ENCODE measurements around the gene ATP6V1C2.

The ATP6V1C2 gene

DNA sequence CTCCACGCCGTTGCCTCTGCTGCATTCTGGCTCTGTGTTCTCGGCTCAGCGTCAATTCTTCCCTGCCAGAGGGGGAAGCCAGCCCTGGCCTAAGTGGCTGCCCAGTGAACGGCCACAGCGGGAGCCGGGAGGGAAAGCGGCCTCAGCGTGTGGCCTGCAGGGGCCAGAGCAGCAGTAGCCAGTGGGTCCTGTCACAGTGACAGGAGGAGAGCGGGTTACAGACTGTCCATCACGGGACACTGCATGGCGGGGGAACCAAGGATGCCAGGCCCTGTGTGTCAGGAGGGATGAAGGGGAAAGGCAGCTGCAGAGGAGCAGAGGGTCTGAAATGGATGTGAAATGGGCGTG lies 51.4 kb downstream of the ATP6V1C2 start:
- Histone ChIP-seq H3K36me3 (ENCODE audit: control insufficient read depth, low read depth, low read length) (no peaks in the 10 kb centered on the region), H3K27me3 (ENCODE audit: control insufficient read depth, insufficient read depth, low read length) (no peaks in the 10 kb centered on the region), H3K9me3 (ENCODE audit: control insufficient read depth, low read depth, low read length) (no peaks in the 10 kb centered on the region), H3K9ac (ENCODE audit: low read length) (no peak overlapping the region), H3K4me3 (ENCODE audit: low read length) (no peak overlapping the region), H3K27ac (ENCODE audit: low read length) (no peak overlapping the region), H3K4me1 (ENCODE audit: control insufficient read depth, low read depth, low read length) (no peaks in the 10 kb centered on the region)

DNA sequence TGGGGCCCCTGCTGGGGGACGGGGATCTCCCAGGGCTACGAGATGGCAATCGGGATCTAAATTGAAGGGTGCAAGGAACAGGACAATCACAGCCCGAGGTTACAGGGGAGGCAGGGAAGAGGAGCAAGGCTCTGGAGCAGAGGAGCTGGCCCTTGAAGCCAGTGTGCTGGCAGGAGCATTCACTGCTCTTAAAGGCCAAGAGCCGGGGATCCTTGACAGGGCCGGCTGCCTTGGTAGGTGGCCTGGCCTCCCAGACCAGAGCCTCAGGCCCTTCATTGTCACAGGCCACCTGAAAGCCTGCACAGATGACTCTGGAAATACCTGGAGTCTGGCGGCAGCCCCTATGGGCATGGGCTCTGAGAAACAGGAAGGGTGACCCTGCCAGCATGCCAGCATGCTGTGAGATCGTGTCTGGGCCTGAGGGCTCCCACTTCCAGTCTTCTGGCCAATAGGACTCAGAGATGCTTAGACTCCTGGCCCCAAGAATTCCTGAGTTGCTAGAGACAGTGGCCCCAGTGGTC lies 52.5 kb downstream of the ATP6V1C2 start:
- Histone ChIP-seq H3K4me1 (ENCODE audit: control insufficient read depth, low read depth, low read length) (no peaks in the 10 kb centered on the region), H3K27me3 (ENCODE audit: control insufficient read depth, insufficient read depth, low read length) (no peaks in the 10 kb centered on the region), H3K9ac (ENCODE audit: low read length) (no peak overlapping the region), H3K27ac (ENCODE audit: low read length) (no peak overlapping the region), H3K9me3 (ENCODE audit: control insufficient read depth, low read depth, low read length) (no peaks in the 10 kb centered on the region), H3K4me3 (ENCODE audit: low read length) (no peak overlapping the region), H3K36me3 (ENCODE audit: control insufficient read depth, low read depth, low read length) (peaks cover 7% of the 10 kb centered on the region)

DNA sequence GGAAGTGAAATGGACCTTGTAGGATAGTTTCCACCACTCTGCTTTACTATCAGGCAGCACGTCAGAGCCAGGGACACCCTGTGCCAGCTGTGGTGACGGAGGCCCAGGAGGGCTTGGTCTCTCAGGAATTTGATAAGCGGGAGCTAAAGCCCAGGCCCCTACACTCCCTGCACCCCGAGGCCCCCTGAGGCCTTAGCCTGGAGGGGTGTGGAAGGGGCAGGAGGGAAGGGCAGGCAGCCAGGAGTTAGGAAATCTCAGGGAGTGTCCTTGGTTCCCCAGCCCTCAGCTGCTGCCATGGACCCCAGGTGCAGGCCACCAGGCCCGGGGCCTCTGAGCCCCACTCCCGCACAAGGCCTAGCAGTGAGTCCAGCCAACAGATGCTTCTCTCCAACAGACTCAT lies 53.0 kb downstream of the ATP6V1C2 start:
- Histone ChIP-seq H3K9ac (ENCODE audit: low read length) (no peak overlapping the region), H3K4me3 (ENCODE audit: low read length) (no peak overlapping the region), H3K4me1 (ENCODE audit: control insufficient read depth, low read depth, low read length) (no peaks in the 10 kb centered on the region), H3K27me3 (ENCODE audit: control insufficient read depth, insufficient read depth, low read length) (no peaks in the 10 kb centered on the region), H3K27ac (ENCODE audit: low read length) (no peak overlapping the region), H3K36me3 (ENCODE audit: control insufficient read depth, low read depth, low read length) (peaks cover 7% of the 10 kb centered on the region), H3K9me3 (ENCODE audit: control insufficient read depth, low read depth, low read length) (no peaks in the 10 kb centered on the region)

DNA sequence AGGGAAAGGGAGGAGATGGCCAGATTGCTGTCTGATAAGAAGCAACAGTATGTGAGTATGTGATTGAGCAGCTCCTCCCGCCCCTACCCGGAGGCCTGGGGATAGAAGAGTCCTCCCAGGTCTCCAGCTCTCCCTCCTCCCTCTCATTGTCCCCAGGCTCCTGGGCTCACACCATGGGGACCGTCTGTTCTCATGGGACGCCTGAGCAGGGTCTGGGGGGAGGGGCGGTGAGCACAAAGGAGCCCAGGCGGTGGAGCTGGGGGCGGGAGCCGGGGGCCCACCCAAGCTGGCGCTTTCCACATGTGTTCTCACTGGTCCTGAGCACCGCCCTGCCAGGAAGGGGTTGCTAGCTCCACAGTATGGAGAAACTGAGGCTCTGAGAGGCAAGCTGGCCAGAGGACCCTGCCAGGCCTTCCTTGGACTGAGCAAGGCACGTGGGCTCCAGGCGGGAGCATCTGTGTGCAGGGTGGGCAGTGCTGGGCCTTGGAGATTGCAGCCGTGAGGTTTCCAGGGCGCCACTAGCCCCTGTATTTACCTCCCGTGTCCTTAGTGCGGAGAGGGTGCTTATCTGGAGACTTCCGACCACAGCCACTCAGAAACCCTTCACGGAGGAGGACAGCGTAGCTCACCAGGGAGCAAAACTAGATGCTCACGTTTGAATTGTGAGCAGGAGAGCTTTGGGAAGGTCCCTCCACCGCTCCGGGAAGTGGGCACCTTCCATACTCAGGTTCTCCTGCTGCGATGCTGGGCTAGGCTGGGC lies 53.8 kb downstream of the ATP6V1C2 start:
- Histone ChIP-seq H3K9me3 (ENCODE audit: control insufficient read depth, low read depth, low read length) (no peaks in the 10 kb centered on the region), H3K36me3 (ENCODE audit: control insufficient read depth, low read depth, low read length) (peaks cover 11% of the 10 kb centered on the region), H3K27ac (ENCODE audit: low read length) (no peak overlapping the region), H3K4me3 (ENCODE audit: low read length) (no peak overlapping the region), H3K9ac (ENCODE audit: low read length) (no peak overlapping the region), H3K27me3 (ENCODE audit: control insufficient read depth, insufficient read depth, low read length) (no peaks in the 10 kb centered on the region), H3K4me1 (ENCODE audit: control insufficient read depth, low read depth, low read length) (no peaks in the 10 kb centered on the region)

DNA sequence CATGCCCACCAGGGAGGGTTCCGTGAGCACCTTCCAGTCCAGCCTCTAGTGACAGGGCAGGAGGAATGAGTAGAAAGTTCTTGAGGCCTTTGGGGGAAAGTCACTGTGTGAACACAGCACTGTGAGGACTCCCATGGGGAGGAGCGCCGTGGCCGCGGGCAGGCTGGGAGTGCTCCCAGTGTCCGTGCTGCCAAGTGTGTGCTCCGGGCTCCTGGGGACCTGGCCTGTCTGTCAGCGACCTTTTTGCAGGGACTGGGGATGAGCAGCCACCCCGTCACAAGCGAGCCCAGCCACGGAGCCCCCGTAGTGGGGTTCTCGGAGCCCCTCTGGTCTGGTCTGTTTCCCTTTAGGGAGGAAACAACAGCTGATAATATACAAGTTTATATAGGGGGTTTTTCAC lies 54.4 kb downstream of the ATP6V1C2 start:
- Histone ChIP-seq H3K27me3 (ENCODE audit: control insufficient read depth, insufficient read depth, low read length) (no peaks in the 10 kb centered on the region), H3K27ac (ENCODE audit: low read length) (no peak overlapping the region), H3K4me1 (ENCODE audit: control insufficient read depth, low read depth, low read length) (no peaks in the 10 kb centered on the region), H3K9ac (ENCODE audit: low read length) (no peak overlapping the region), H3K9me3 (ENCODE audit: control insufficient read depth, low read depth, low read length) (no peaks in the 10 kb centered on the region), H3K36me3 (ENCODE audit: control insufficient read depth, low read depth, low read length) (peaks cover 16% of the 10 kb centered on the region), H3K4me3 (ENCODE audit: low read length) (no peak overlapping the region)

DNA sequence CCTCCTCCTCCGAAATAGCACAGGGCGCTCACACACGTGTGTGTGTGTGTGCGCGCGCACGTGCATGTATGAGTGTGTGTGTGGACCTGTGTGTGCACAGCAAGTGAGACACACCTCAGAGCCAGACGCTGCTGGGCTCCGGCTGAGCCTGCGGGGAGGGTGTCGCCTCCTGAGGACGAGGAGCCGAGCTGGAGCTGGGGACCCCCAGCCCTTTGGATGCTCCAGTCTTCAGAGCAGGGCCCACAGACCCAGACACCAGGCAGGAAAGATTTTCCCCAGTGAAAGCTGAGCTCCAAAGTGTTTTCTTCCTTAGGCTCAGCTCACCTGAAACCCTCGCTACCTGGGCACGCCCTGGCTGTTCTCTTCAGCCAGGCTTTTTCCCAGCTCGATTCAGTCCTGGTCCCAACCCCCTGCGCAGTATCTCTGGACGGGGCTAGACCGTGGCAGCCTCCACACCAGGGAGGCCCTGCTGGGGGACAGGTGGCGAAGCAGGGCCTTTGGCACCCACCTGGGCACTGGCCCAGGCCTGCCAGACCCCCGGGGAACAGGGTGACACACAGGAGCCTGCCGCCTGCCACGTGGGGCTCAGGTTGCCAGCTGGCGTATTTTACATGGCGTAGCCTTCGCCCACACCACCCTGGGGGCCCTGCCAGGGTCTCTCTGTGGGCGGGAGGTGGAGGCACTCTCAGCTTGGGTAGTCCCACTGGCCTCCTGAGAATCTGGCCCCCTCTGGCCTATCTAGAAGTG lies 55.0 kb downstream of the ATP6V1C2 start:
- Histone ChIP-seq H3K27ac (ENCODE audit: low read length) (no peak overlapping the region), H3K36me3 (ENCODE audit: control insufficient read depth, low read depth, low read length) (peaks cover 21% of the 10 kb centered on the region), H3K27me3 (ENCODE audit: control insufficient read depth, insufficient read depth, low read length) (no peaks in the 10 kb centered on the region), H3K9ac (ENCODE audit: low read length) (no peak overlapping the region), H3K4me3 (ENCODE audit: low read length) (no peak overlapping the region), H3K9me3 (ENCODE audit: control insufficient read depth, low read depth, low read length) (no peaks in the 10 kb centered on the region), H3K4me1 (ENCODE audit: control insufficient read depth, low read depth, low read length) (no peaks in the 10 kb centered on the region)

DNA sequence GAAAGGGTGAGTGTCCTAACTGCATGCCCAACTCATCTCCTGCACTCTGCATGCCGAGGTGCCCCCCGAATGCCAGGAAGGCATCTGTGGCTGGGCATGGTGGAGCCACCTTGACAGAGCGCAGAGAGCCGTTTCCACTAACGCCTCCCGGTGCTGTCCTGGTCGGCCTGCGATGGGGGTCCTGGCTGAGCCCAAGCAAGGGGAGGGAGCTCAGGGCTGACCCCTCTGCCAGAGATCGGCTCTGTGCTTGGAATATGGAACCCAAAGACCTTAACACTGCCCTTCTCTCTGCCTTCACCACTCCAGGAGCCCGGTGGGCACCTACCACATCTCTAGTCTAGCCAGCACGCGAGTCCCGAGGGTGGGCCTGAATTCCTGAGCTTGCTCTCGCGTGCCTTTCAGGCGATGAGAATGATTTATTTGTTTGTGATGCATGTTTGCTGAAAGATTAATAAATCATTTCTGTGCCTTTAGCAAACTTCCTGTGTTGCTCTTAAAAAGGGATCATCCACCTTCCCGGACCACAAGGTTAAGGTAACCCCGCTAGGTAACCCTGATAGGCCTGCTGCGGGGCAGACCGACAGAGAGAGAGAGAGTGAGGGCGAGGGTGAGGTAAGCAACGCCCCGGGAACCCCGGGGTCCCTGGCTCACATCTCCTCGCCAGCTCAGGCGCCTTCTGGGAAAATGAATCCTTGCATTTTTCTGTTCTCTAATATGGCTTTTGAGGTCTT lies 55.8 kb downstream of the ATP6V1C2 start:
- Histone ChIP-seq H3K36me3 (ENCODE audit: control insufficient read depth, low read depth, low read length) (peaks cover 30% of the 10 kb centered on the region), H3K27ac (ENCODE audit: low read length) (no peak overlapping the region)

DNA sequence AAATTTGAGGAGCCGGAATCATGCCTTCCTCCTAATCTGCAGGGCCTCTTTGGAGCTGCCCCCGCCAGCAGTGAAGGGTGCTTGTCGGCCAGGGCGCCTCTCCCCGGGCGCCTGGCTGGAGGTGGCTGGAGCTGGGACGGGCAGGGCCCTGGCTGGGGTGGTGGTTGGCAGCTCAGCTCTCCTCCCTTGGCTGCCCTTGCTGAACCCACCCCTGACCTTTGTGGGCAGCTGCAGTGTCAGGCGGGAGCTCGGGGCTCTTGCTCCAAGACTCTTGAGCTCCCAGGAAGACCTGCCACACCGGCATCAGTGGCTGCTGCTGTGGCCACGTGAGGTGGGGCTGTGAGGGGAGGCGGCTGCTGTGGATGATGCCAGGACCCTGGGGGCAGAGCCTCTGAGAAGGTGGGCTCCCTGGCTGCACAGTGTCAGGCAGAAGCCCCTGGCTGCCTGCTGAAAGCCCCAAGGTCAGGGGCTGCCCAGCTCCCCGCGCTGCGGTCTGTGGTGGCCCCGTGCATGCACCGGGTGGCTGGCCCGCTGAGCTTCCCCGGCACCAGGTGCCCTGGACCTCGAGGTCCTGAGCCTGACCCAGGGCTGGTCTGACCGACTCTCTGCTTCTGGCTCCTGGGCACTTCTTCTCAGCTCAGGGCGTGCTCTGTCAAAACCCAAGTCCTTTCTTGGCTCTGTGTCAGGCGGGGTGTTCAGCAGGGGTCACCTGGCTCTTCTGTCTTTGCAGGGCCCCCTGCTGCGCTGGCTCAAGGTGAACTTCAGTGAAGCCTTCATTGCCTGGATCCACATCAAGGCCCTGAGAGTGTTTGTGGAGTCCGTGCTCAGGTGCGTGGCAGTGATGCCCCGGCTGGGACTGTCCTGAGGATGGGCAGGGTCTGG lies 56.7 kb downstream of the ATP6V1C2 start:
- no peaks in the 10 kb centered on the region for H3K9me3 ChIP-seq (ENCODE audit: control insufficient read depth, low read depth, low read length)
- H3K4me1 ChIP-seq (ENCODE audit: control insufficient read depth, low read depth, low read length): no peaks in the 10 kb centered on the region
- no peak overlapping the region for H3K27ac ChIP-seq (ENCODE audit: low read length)
- no peak overlapping the region for H3K9ac ChIP-seq (ENCODE audit: low read length)
- H3K36me3 ChIP-seq (ENCODE audit: control insufficient read depth, low read depth, low read length): peaks cover 35% of the 10 kb centered on the region
- no peaks in the 10 kb centered on the region for H3K27me3 ChIP-seq (ENCODE audit: control insufficient read depth, insufficient read depth, low read length)
- H3K4me3 ChIP-seq (ENCODE audit: low read length): no peak overlapping the region

More for the DNA sequence above, 55.8 kb downstream of the ATP6V1C2 start:
- H3K9ac ChIP-seq (ENCODE audit: low read length): no peak overlapping the region
- H3K9me3 ChIP-seq (ENCODE audit: control insufficient read depth, low read depth, low read length): no peaks in the 10 kb centered on the region
- H3K4me1 ChIP-seq (ENCODE audit: control insufficient read depth, low read depth, low read length): no peaks in the 10 kb centered on the region
- H3K27me3 ChIP-seq (ENCODE audit: control insufficient read depth, insufficient read depth, low read length): no peaks in the 10 kb centered on the region
- no peak overlapping the region for H3K4me3 ChIP-seq (ENCODE audit: low read length)

DNA sequence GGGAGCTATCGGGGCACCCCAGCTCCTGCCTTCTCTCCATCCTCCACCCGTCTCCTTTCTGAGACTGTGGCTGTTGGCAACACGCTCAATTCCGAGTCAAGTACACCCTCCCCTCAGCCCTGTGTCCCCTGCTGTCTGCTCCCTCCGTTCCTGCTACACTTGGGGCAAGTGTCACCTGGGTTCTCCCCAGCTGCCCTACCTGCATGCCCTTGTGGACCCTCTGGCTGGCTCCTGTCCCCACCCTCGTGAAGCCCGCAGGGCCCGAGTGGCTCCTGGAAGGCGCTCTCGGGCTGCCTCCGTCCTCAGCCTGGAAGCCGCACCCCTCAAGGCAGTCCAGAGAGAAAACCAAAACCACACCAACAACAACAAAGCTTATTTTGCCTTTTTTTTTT lies 57.3 kb downstream of the ATP6V1C2 start:
- no peaks in the 10 kb centered on the region for H3K27me3 ChIP-seq (ENCODE audit: control insufficient read depth, insufficient read depth, low read length)
- H3K9ac ChIP-seq (ENCODE audit: low read length): no peak overlapping the region
- no peak overlapping the region for H3K27ac ChIP-seq (ENCODE audit: low read length)
- H3K4me3 ChIP-seq (ENCODE audit: low read length): no peak overlapping the region
- no peaks in the 10 kb centered on the region for H3K4me1 ChIP-seq (ENCODE audit: control insufficient read depth, low read depth, low read length)
- H3K36me3 ChIP-seq (ENCODE audit: control insufficient read depth, low read depth, low read length): peaks cover 41% of the 10 kb centered on the region
- H3K9me3 ChIP-seq (ENCODE audit: control insufficient read depth, low read depth, low read length): no peaks in the 10 kb centered on the region

DNA sequence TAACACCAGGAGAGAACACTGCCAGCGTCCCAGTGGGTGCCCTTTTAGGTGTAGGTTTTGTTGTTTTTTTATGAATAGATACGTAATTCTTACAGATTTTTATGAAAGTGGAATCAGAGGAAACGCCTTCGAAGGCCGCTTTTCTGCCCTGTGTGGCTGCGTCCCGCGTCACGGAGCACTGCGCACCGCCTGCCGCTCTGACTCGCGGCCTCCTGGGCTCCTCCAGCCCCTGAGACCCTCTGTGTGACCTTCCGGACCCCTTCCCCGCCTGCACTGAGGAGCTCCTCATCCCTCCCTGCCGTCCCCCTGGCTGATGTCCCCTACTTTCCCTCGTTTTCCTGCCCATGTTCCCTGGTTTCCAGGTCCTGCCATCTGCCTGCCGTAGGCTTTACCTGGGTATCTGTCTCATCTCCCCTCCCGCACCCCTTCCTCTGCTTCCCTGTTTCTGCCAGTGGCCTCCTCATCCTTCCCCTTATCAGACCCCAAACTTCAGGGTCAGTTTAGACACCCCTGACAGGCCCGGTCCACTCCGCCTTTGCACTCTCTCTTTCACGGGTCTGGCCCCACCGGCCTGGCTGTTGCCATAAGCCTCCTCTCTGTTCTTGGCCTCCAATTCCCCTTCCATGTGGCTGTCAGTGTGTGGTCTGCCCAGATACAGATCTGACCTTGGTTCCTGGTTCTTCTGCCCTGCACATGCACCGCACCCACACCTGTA lies 58.5 kb downstream of the ATP6V1C2 start:
- no peaks in the 10 kb centered on the region for H3K27me3 ChIP-seq (ENCODE audit: control insufficient read depth, insufficient read depth, low read length)
- peaks cover 53% of the 10 kb centered on the region for H3K36me3 ChIP-seq (ENCODE audit: control insufficient read depth, low read depth, low read length)
- H3K4me1 ChIP-seq (ENCODE audit: control insufficient read depth, low read depth, low read length): no peaks in the 10 kb centered on the region
- no peak overlapping the region for H3K27ac ChIP-seq (ENCODE audit: low read length)
- H3K4me3 ChIP-seq (ENCODE audit: low read length): no peak overlapping the region
- no peak overlapping the region for H3K9ac ChIP-seq (ENCODE audit: low read length)
- no peaks in the 10 kb centered on the region for H3K9me3 ChIP-seq (ENCODE audit: control insufficient read depth, low read depth, low read length)
